GM21576 (cell line): Measurements from ENCODE around the gene WLS.
"Not testable (repeated sequence)": the region's sequence is repeated elsewhere in the genome, so short reads cannot be mapped to it uniquely, and the experiment has no call there.

Experiments
- ATAC-seq: cut with Tn5 transposase; IDR thresholded peaks from one replicate; pipeline ENCODE4 v1.9.1; 2021; ENCODE audit warnings: mild to moderate bottlenecking, moderate library complexity; ENCODE audit not compliant: unreplicated experiment

Gene WLS

GRCh38 chr1:68232289-68233148 lies at the start of gene WLS:
Gene WLS (minus strand): TSS chr1:68232523. CDS start chr1:68232299, 224 bp downstream.
- ATAC-seq = no peak

GRCh38 chr1:68280286-68280685 lies 48.0 kb upstream of the WLS start:
- no peak for ATAC-seq

- ATAC-seq = no peak
Measured at GRCh38 chr1:68279846-68280245, 47.5 kb upstream of the WLS start.

- ATAC-seq = no peak
Measured at GRCh38 chr1:68278221-68278620, 45.9 kb upstream of the WLS start.

- no peak for ATAC-seq
Measured at GRCh38 chr1:68276448-68276847, 44.1 kb upstream of the WLS start.

- ATAC-seq = no peak
Measured at GRCh38 chr1:68273530-68273929, 41.2 kb upstream of the WLS start.

GRCh38 chr1:68271596-68271995 lies 39.3 kb upstream of the WLS start:
- ATAC-seq = no peak

- ATAC-seq = no peak
Measured at GRCh38 chr1:68270951-68271350, 38.6 kb upstream of the WLS start.

GRCh38 chr1:68269637-68270430 lies 37.5 kb upstream of the WLS start:
- no peak for ATAC-seq

- no peak for ATAC-seq
Measured at GRCh38 chr1:68268896-68269483, 36.7 kb upstream of the WLS start.

- not testable (repeated sequence) for ATAC-seq
Measured at GRCh38 chr1:68256824-68257223, 24.5 kb upstream of the WLS start.

GRCh38 chr1:68255301-68255700 lies 23.0 kb upstream of the WLS start:
- no peak for ATAC-seq

- ATAC-seq = no peak
Measured at GRCh38 chr1:68254667-68255226, 22.4 kb upstream of the WLS start.

GRCh38 chr1:68237040-68237439 lies 4.7 kb upstream of the WLS start:
- ATAC-seq = no peak

- no peak for ATAC-seq
Measured at GRCh38 chr1:68234094-68234493, 1.8 kb upstream of the WLS start.

- no peak for ATAC-seq
Measured at GRCh38 chr1:68233202-68233601, 879 bp upstream of the WLS start.

- ATAC-seq = no peak
Measured at GRCh38 chr1:68231627-68232288, 565 bp downstream of the WLS start.

- ATAC-seq = no peak
Measured at GRCh38 chr1:68230901-68231626, 1.3 kb downstream of the WLS start.

GRCh38 chr1:68230484-68230802 lies 1.9 kb downstream of the WLS start:
- no peak for ATAC-seq
